IPS DF 4.7 (cell line): Measurements from ENCODE around the gene BST1.

Experiments
- DNase-seq: peaks from one replicate; pipeline ENCODE4 v3.0.0-alpha.2; 2013; ENCODE audit warnings: low spot score; ENCODE audit errors: extremely low read depth

Gene BST1

DNA sequence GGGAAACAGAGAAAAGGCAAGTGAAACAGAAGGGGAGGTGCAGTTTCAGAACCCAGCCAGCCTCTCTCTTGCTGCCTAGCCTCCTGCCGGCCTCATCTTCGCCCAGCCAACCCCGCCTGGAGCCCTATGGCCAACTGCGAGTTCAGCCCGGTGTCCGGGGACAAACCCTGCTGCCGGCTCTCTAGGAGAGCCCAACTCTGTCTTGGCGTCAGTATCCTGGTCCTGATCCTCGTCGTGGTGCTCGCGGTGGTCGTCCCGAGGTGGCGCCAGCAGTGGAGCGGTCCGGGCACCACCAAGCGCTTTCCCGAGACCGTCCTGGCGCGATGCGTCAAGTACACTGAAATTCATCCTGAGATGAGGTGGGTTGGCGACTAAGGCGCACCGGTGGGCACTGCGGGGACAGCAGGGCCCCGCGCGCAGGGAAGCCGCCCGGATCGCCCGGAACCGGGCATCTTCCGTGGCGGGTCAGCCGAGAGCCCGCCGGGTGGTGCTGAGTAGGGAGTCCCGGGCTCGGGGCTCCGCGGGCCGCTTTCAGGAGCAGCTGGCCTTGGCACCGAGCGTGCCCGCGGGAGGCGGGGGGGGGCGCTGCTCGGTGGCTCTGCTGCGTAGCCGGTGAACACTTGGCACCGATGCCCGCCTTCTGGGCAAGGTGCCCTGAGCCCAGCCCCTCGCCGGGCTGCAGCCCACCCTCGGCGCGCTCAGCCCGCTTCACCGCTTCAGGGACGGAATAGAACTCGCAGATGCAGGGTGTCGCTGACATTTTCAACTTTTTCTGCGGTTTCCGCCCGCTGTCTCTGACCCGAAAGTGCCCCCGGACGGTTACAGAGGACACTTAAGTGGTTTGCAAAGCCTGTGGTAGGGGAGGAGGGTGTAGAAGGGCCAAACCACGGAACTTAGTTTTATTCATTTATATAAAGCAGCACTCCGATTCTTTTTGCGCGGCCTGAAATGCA is 75.7 kb downstream of the BST1 start, which contains the start of gene CD38:
Gene CD38 (plus strand): TSS at position 40 of the 953 bp plus-strand sequence. CDS start 87 bp downstream, at position 127.
- no peak for DNase-seq

DNA sequence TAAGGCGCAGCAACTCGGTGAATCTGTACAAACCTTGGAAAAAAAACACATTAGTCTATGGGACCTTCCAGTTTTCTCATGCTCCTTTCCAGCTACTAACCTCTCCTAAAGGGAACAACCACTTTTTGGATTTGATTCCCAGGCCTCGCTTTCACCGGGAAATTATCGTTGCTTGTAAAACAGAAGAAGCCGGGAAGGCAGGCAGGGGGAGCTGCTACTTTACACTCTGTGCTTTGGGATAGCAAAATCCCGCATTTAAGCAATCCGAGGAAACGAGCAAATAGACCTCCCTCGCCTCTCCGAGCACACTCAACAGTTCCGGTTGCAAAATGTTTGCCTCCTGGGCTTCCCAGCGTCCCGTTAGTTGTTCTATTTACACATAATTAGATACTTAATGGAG is 76.4 kb downstream of the BST1 start:
- DNase-seq: no peak

DNA sequence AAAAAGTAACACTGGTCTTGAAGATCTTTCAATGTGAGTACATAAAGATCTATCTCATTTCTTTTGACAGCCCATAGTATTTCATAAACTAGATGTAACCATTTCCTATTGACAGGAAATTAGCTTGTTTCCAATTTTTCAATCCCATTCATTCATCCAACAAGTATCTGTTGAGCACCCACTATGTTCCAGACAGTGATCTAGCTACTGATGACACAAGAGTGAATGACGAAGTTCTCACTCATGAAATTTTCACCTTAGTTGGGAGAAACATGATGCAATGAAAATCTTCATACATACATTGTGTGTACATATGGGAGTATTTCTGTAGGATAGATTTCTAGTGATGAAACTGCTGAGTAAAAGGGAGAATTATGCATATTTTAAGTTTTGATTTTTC is 76.9 kb downstream of the BST1 start:
- no peak for DNase-seq

DNA sequence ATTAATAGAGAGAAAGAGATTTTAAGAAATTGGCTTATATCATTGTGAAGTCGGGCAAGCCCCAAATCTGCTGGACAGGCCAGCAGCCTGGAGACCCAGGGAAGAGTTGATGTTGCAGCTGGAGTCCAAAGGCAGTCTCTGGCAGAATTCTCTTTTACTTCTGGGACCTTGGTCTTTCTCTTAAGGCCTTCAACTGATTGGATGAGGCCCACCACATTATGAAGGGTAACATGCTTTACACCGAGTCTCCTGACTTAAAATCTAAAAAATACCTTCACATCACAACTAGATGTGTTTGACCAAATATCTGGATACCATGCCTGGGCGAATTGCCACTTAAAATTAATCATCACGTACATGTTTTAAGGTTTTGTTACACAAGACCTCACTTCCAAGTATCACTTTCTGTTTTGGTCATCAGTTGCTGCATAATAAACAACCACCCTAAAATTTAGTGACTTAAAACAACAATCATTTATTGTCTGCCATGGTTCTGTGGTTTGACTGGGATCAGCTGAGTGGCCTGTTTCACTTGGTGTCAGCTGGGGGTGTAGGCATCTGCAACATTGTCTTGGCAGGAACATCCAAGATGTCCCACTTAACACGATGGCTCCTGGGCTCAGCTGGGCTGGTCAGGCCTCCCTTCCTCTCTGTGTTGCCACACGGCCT is 78.7 kb downstream of the BST1 start:
- no peak for DNase-seq
